MCF 10A (cell line): ENCODE data around the gene TMPRSS9. TPM values are rescaled to one million over a fixed set of nuclear protein-coding genes. Genes with fewer than 3 reads are reported as not detected.

Source experiments
- microRNA-seq: library from miRNA; unstranded; fragments of <30 nt; microRNA quantifications from one replicate; pipeline ENCODE4 v1.2.0, GENCODE V29; 2022
- total RNA-seq: library from RNA; stranded (reverse); gene quantifications from 2 replicates; pipeline ENCODE4 v1.2.3, GENCODE V29; 2022

The TMPRSS9 gene
- total RNA-seq, 1 experiment from 2014 or later: not detected

Small RNA genes lying within 50 kb of the gene (microRNA-seq; reads per million reads assigned to microRNA genes)
- gene MIR7108: 2.0 reads per million, percentile 14 among the genes with 10 or more reads in this experiment

Other genes with a start within 250 kb of the TMPRSS9 start
- 172 and 181 TPM in 2 replicates for gene AP3D1, start 208.7 kb upstream of the TMPRSS9 start, total RNA-seq
- 27.0 and 28.4 TPM in 2 replicates for gene DOT1L, start 196.3 kb upstream of the TMPRSS9 start, total RNA-seq
- 44.3 and 54.1 TPM in 2 replicates for gene PLEKHJ1, start 123.9 kb upstream of the TMPRSS9 start, total RNA-seq
- gene SF3A2, start 123.4 kb upstream of the TMPRSS9 start, total RNA-seq: 101 and 119 TPM in 2 replicates
- gene AMH, start 110.9 kb upstream of the TMPRSS9 start, total RNA-seq: 11.9 and 21.2 TPM in 2 replicates
- gene JSRP1, start 103.8 kb upstream of the TMPRSS9 start, total RNA-seq: 0.37 and 0.49 TPM in 2 replicates
- gene PEAK3, start 78.1 kb upstream of the TMPRSS9 start, total RNA-seq: not detected in 2 replicates
- gene LINGO3, start 52.1 kb upstream of the TMPRSS9 start, total RNA-seq: not detected in 2 replicates
- 135 and 152 TPM in 2 replicates for gene LSM7, start 31.7 kb upstream of the TMPRSS9 start, total RNA-seq
- 70.1 and 70.9 TPM in 2 replicates for gene SPPL2B, start 31.6 kb upstream of the TMPRSS9 start, total RNA-seq
- gene TIMM13, start 67.3 kb downstream of the TMPRSS9 start, total RNA-seq: 123 and 188 TPM in 2 replicates
- gene LMNB2, start 96.7 kb downstream of the TMPRSS9 start, total RNA-seq: 85.2 and 85.6 TPM in 2 replicates
- 28.0 and 53.8 TPM in 2 replicates for gene GADD45B, start 115.9 kb downstream of the TMPRSS9 start, total RNA-seq